IMR-90 (cell line): ENCODE measurements around the gene CARMIL1. TPM values are rescaled to one million over a fixed set of nuclear protein-coding genes. Genes with fewer than 3 reads are reported as not detected.

ENCODE experiments used
- ATAC-seq: fragments of 200-7000 bp; cut with Tn5 transposase; 2 replicates; pipeline ENCODE4 v1.9.1; 2020; ENCODE audit warnings: low read depth, mild to moderate bottlenecking, moderate library complexity
- BruUV-seq: library from RNA; stranded (reverse); fragments of 400-500 nt; replicated peaks from 2 replicates; lab custom pipeline; 2021; lab: Mats Ljungman, UMichigan
- CTCF ChIA-PET: fragments of 300-600 bp; formaldehyde crosslinking; extraction: SDS; loops from one replicate; lab custom pipeline; 2021; ENCODE audit warnings: antibody characterized with exemption; lab: Yijun Ruan, JAX
- POLR2A ChIA-PET: fragments of 300-600 bp; sonication (Branson Sonifier 250); formaldehyde crosslinking; loops from one replicate; lab custom pipeline; 2022; ENCODE audit warnings: antibody characterized with exemption; ENCODE audit not compliant: unreplicated experiment; lab: Charles Lee
- DNase-seq: peaks from one replicate; pipeline ENCODE4 v3.0.0; 2013
- H2AFZ ChIP-seq: replicated peaks from 2 replicates; pipeline ENCODE3; 2013; ENCODE audit warnings: low read length, mild to moderate bottlenecking; ENCODE audit not compliant: poor library complexity
- H2AK5ac ChIP-seq: 2 replicates; pipeline ENCODE4 v1.6.1; 2013; ENCODE audit warnings: low read depth, low read length, inconsistent platforms
- H2AK9ac ChIP-seq: replicated peaks from 2 replicates; pipeline ENCODE3; 2013; ENCODE audit warnings: mild to moderate bottlenecking, low read depth, low read length, moderate library complexity; ENCODE audit not compliant: poor library complexity
- H2BK120ac ChIP-seq: 2 replicates; pipeline ENCODE4 v1.6.1; 2013; ENCODE audit warnings: low read depth, low read length, inconsistent platforms
- H2BK15ac ChIP-seq: 3 replicates; pipeline ENCODE4 v1.6.1; 2013; ENCODE audit warnings: low read depth, low read length, inconsistent platforms
- H2BK20ac ChIP-seq: 2 replicates; pipeline ENCODE4 v1.6.1; 2013; ENCODE audit warnings: low read depth, mild to moderate bottlenecking, inconsistent platforms, low read length, moderate library complexity
- H2BK5ac ChIP-seq: 2 replicates; pipeline ENCODE4 v1.6.1; 2013; ENCODE audit warnings: mild to moderate bottlenecking, low read depth, low read length, inconsistent platforms; ENCODE audit not compliant: poor library complexity, severe bottlenecking
- H3K14ac ChIP-seq: replicated peaks from 2 replicates; pipeline ENCODE4 v1.6.1; 2013; ENCODE audit warnings: low read depth, low read length, inconsistent platforms
- H3K18ac ChIP-seq: 2 replicates; pipeline ENCODE4 v1.6.1; 2013; ENCODE audit warnings: low read depth, low read length, control low read depth
- H3K23ac ChIP-seq: 2 replicates; pipeline ENCODE4 v1.6.1; 2013; ENCODE audit warnings: low read depth, low read length, inconsistent platforms
- H3K27ac ChIP-seq: 2 replicates; pipeline ENCODE4 v1.5.1; 2013; ENCODE audit warnings: mild to moderate bottlenecking, control low read depth, low read length; ENCODE audit not compliant: insufficient read depth
- H3K27me3 ChIP-seq: 2 replicates; pipeline ENCODE4 v1.6.1; 2013; ENCODE audit warnings: low read length; ENCODE audit not compliant: control insufficient read depth, insufficient read depth
- H3K36me3 ChIP-seq: 2 replicates; pipeline ENCODE4 v1.6.1; 2013; ENCODE audit warnings: low read length, mixed read lengths; ENCODE audit not compliant: control insufficient read depth, insufficient read depth
- H3K4ac ChIP-seq: 2 replicates; pipeline ENCODE4 v1.6.1; 2013; ENCODE audit warnings: low read depth, low read length, inconsistent platforms
- H3K4me1 ChIP-seq: 2 replicates; pipeline ENCODE4 v1.6.1; 2013; ENCODE audit warnings: low read length, mixed read lengths; ENCODE audit not compliant: control insufficient read depth, insufficient read depth
- H3K4me2 ChIP-seq: 2 replicates; pipeline ENCODE4 v1.6.1; 2013; ENCODE audit warnings: low read depth, mild to moderate bottlenecking, control low read depth, low read length, moderate library complexity
- H3K4me3 ChIP-seq: 2 replicates; pipeline ENCODE4 v1.5.1; 2013; ENCODE audit warnings: low read depth, mild to moderate bottlenecking, control low read depth, low read length, moderate library complexity; ENCODE audit not compliant: insufficient read depth
- H3K56ac ChIP-seq: 2 replicates; pipeline ENCODE4 v1.6.1; 2013; ENCODE audit warnings: low read length, inconsistent platforms; ENCODE audit not compliant: insufficient read depth; ENCODE audit errors: extremely low read depth
- H3K79me1 ChIP-seq, 2 experiments: 2 replicates each; pipeline ENCODE4 v1.6.1; 2013; ENCODE audit warnings: low read length in 2 of 2, inconsistent platforms in 1 of 2, low read depth in 1 of 2
- H3K9ac ChIP-seq: 2 replicates; pipeline ENCODE4 v1.6.1; 2013; ENCODE audit warnings: low read depth, low read length, control low read depth
- H3K9me1 ChIP-seq: 2 replicates; pipeline ENCODE4 v1.6.1; 2013; ENCODE audit warnings: low read length, inconsistent platforms; ENCODE audit not compliant: insufficient read depth
- H3K9me3 ChIP-seq: 2 replicates; pipeline ENCODE4 v1.6.1; 2013; ENCODE audit warnings: low read length; ENCODE audit not compliant: control insufficient read depth, insufficient read depth
- H4K20me1 ChIP-seq: 2 replicates; pipeline ENCODE4 v1.6.1; 2013; ENCODE audit warnings: low read length, inconsistent platforms; ENCODE audit not compliant: insufficient read depth
- H4K5ac ChIP-seq: 2 replicates; pipeline ENCODE4 v1.6.1; 2013; ENCODE audit warnings: mild to moderate bottlenecking, low read depth, low read length, control low read depth
- H4K8ac ChIP-seq, 2 experiments: 2 replicates each; pipeline ENCODE4 v1.6.1; 2013; ENCODE audit warnings: low read depth in 2 of 2, low read length in 2 of 2, control low read depth in 1 of 2, inconsistent platforms in 1 of 2
- H4K91ac ChIP-seq: 2 replicates; pipeline ENCODE4 v1.6.1; 2013; ENCODE audit warnings: low read depth, low read length, inconsistent platforms; ENCODE audit not compliant: insufficient read depth
- BHLHE40 ChIP-seq: fragments of 150-350 bp; IDR thresholded peaks from 2 replicates; pipeline ENCODE4 v1.6.1; 2016; ENCODE audit warnings: mild to moderate bottlenecking, low read depth, low read length
- CEBPB ChIP-seq: IDR thresholded peaks from 2 replicates; pipeline ENCODE4 v1.6.1; 2012; ENCODE audit warnings: low read depth, low read length, improper control_type of control experiment
- CHD1 ChIP-seq: IDR thresholded peaks from 2 replicates; pipeline ENCODE4 v1.6.1; 2012; ENCODE audit warnings: low read depth, low read length, improper control_type of control experiment
- FOS ChIP-seq: fragments of 150-350 bp; IDR thresholded peaks from 2 replicates; pipeline ENCODE4 v1.6.1; 2016; ENCODE audit warnings: low read depth, low read length
- MAFK ChIP-seq: IDR thresholded peaks from 2 replicates; pipeline ENCODE4 v1.6.1; 2012; ENCODE audit warnings: low read depth, low read length, improper control_type of control experiment
- MAZ ChIP-seq: IDR thresholded peaks from 2 replicates; pipeline ENCODE4 v1.6.1; 2012; ENCODE audit warnings: low read depth, mild to moderate bottlenecking, low read length, improper control_type of control experiment, moderate library complexity, borderline replicate concordance
- MXI1 ChIP-seq: IDR thresholded peaks from 2 replicates; pipeline ENCODE4 v1.6.1; 2012; ENCODE audit warnings: low read depth, mild to moderate bottlenecking, low read length, moderate library complexity, borderline replicate concordance
- NFE2L2 ChIP-seq: fragments of 150-350 bp; IDR thresholded peaks from 2 replicates; pipeline ENCODE4 v1.6.1; 2016; ENCODE audit warnings: low read depth, mild to moderate bottlenecking, low read length
- POLR2A ChIP-seq: IDR thresholded peaks from 2 replicates; pipeline ENCODE4 v1.6.1; 2012; ENCODE audit warnings: mild to moderate bottlenecking, low read depth, low read length
- RAD21 ChIP-seq: IDR thresholded peaks from 2 replicates; pipeline ENCODE4 v1.6.1; 2012; ENCODE audit warnings: low read length, improper control_type of control experiment
- RCOR1 ChIP-seq: IDR thresholded peaks from 2 replicates; pipeline ENCODE4 v1.6.1; 2012; ENCODE audit warnings: mild to moderate bottlenecking, low read length, improper control_type of control experiment; ENCODE audit not compliant: insufficient replicate concordance
- RFX5 ChIP-seq: IDR thresholded peaks from 2 replicates; pipeline ENCODE4 v1.8.0; 2012; ENCODE audit warnings: low read depth, mild to moderate bottlenecking, low read length, moderate library complexity
- SMC3 ChIP-seq: fragments of 150-350 bp; IDR thresholded peaks from 2 replicates; pipeline ENCODE4 v1.6.1; 2016; ENCODE audit warnings: low read depth, mild to moderate bottlenecking, antibody characterized with exemption, low read length, moderate library complexity
- WGBS, 2 experiments: methylation state at CpG; one replicate each; pipeline versions ENCODE4 v1.1.5 to v1.1.7; 2013; ENCODE audit warnings: missing lambda C conversion rate in 2 of 2; ENCODE audit not compliant: insufficient read length in 1 of 2; ENCODE audit errors: extremely low coverage in 2 of 2; 5-methylcytosine and 5-hydroxymethylcytosine counted together
- dilution Hi-C: fragments of 300-500 bp; cut with HindIII; formaldehyde crosslinking; loops from one replicate; pipeline ENCODE4 v1.14.3; 2018; ENCODE audit warnings: low sequenced_read_pairs; ENCODE audit not compliant: unreplicated experiment
- in situ Hi-C: fragments of 300-500 bp; cut with MboI; formaldehyde crosslinking; loops from 3 replicates; pipeline ENCODE4 v1.14.3; 2019; ENCODE audit warnings: low sequenced_read_pairs, inconsistent platforms, mixed read lengths
- intact Hi-C: fragments of 100-400 bp; cut with micrococcal nuclease; formaldehyde crosslinking; loops from 2 replicates; pipeline ENCODE4 v1.10.0; 2022
- polyA plus RNA-seq, 3 experiments: library from polyadenylated mRNA; depleted of rRNA; stranded (reverse); fragments of >200 nt; gene quantifications; 2 replicates each; pipeline ENCODE4 v1.2.3, GENCODE V29; 2012; ENCODE audit warnings: low replicate concordance in 1 of 3
- total RNA-seq: library from RNA; depleted of rRNA; stranded (reverse); fragments of >200 nt; gene quantifications from 2 replicates; pipeline ENCODE4 v1.2.3, GENCODE V29; 2012
- TF ChIP-seq, protein P1 (sequence below): fragments of 150-350 bp; IDR thresholded peaks from 2 replicates; pipeline ENCODE4 v1.6.1; 2017; ENCODE audit warnings: mild to moderate bottlenecking, antibody characterized with exemption, low read length, low read depth
- TF ChIP-seq, protein P2 (sequence below): conservative IDR thresholded peaks from 2 replicates; pipeline ENCODE4 v1.5.1; 2012; ENCODE audit warnings: mild to moderate bottlenecking, low read depth, low read length, improper control_type of control experiment
- TF ChIP-seq, protein P3 (sequence below): fragments of 150-350 bp; IDR thresholded peaks from 2 replicates; pipeline ENCODE4 v1.6.1; 2016; ENCODE audit warnings: low read depth, mild to moderate bottlenecking, low read length, moderate library complexity, borderline replicate concordance

Gene CARMIL1
- total and polyA plus RNA-seq, 2 of the 4 experiments (the other 2 are of a cell fraction) = 1.3 to 2.9 TPM

DNA sequence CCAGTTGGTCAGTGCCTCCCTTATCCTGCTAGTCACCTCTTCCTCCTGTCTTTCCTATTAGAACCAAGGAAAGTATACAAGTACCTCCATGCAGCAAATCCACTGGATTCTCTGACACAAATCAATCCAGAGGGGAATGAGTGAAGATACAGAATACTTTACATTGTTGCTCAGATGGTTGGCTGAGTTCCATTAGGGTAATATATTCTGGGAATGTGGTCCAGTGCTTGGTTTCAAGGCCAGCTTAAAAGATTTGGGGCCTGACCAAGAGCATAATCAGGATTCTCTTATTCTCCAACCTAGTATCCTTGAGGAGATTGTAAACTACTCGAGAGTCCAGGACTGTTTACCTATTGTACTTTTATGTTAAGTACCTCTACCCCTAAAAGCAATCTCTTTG lies 23.0 kb downstream of the CARMIL1 start:
- Histone ChIP-seq H2BK120ac (peak overlapping the region; percentile 26; the same call in 1 of the 2 replicates), H2BK20ac (no peak overlapping the region), H4K8ac (no peak overlapping the region), H3K79me1 (0 out of 4 replicates have a peak, but pooled peaks cover 0 to 7% of the 10 kb centered on the region in 2 experiments), H3K4ac (peak overlapping the region; percentile 12; the same call in 1 of the 2 replicates), H2BK5ac (peak overlapping the region; percentile 25), H4K20me1 (no peaks in the 10 kb centered on the region), H3K18ac (peak overlapping the region; percentile 20; the same call in 1 of the 2 replicates), H2AK5ac (no peak overlapping the region), H3K9me3 (no peaks in the 10 kb centered on the region), H2AFZ (no peak overlapping the region), H3K27me3 (no peaks in the 10 kb centered on the region), H3K14ac (0 out of 2 replicates have a peak overlapping the region, but pooled peaks have one; percentile 14), H3K4me1 (peaks cover 2% of the 10 kb centered on the region; the same call in 1 of the 2 replicates), H3K9me1 (0 out of 2 replicates have a peak, but pooled peaks cover 6% of the 10 kb centered on the region), H3K23ac (no peak overlapping the region), H3K4me2 (peak overlapping the region; percentile 62; the same call in 1 of the 2 replicates), H3K27ac (peak overlapping the region; percentile 24; the same call in 1 of the 2 replicates), H2AK9ac (no peak overlapping the region), H4K91ac (no peak overlapping the region), H3K4me3 (no peak overlapping the region), H4K5ac (peak overlapping the region; percentile 4; the same call in 1 of the 2 replicates), H3K36me3 (no peaks in the 10 kb centered on the region), H3K9ac (no peak overlapping the region), H2BK15ac (no peak overlapping the region), H3K56ac (no peak overlapping the region; the same call in 1 of the 2 replicates)
- peak; percentile 11 for ATAC-seq
- dilution Hi-C loops = no loop called here
- no TSS peak for BruUV-seq
- no CpG with 5 or more reads among the region's 1 CpG for WGBS, 2 experiments
- intact Hi-C loops = loop anchor here (5.0 kb wide), 1 partner anchor 65 kb away; no protein-coding TSS in a partner anchor
- DNase-seq = no peak
- CTCF ChIA-PET = interaction anchor here (0.8 kb wide), 1 partner anchor 22 kb away, joined by 9 read pairs; no protein-coding TSS in a partner anchor
- in situ Hi-C loops = no loop called here
- TF ChIP-seq, protein P1, sequence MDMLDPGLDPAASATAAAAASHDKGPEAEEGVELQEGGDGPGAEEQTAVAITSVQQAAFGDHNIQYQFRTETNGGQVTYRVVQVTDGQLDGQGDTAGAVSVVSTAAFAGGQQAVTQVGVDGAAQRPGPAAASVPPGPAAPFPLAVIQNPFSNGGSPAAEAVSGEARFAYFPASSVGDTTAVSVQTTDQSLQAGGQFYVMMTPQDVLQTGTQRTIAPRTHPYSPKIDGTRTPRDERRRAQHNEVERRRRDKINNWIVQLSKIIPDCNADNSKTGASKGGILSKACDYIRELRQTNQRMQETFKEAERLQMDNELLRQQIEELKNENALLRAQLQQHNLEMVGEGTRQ = no peak
- TF ChIP-seq POLR2A (no peak), RAD21 (no peak), NFE2L2 (no peak), SMC3 (no peak), BHLHE40 (no peak), MAZ (no peak), MXI1 (no peak), MAFK (no peak), CHD1 (no peak), RFX5 (no peak), FOS (no peak), CEBPB (no peak), RCOR1 (no peak)
- TF ChIP-seq, protein P2, sequence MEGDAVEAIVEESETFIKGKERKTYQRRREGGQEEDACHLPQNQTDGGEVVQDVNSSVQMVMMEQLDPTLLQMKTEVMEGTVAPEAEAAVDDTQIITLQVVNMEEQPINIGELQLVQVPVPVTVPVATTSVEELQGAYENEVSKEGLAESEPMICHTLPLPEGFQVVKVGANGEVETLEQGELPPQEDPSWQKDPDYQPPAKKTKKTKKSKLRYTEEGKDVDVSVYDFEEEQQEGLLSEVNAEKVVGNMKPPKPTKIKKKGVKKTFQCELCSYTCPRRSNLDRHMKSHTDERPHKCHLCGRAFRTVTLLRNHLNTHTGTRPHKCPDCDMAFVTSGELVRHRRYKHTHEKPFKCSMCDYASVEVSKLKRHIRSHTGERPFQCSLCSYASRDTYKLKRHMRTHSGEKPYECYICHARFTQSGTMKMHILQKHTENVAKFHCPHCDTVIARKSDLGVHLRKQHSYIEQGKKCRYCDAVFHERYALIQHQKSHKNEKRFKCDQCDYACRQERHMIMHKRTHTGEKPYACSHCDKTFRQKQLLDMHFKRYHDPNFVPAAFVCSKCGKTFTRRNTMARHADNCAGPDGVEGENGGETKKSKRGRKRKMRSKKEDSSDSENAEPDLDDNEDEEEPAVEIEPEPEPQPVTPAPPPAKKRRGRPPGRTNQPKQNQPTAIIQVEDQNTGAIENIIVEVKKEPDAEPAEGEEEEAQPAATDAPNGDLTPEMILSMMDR = no peak
- TF ChIP-seq, protein P3, sequence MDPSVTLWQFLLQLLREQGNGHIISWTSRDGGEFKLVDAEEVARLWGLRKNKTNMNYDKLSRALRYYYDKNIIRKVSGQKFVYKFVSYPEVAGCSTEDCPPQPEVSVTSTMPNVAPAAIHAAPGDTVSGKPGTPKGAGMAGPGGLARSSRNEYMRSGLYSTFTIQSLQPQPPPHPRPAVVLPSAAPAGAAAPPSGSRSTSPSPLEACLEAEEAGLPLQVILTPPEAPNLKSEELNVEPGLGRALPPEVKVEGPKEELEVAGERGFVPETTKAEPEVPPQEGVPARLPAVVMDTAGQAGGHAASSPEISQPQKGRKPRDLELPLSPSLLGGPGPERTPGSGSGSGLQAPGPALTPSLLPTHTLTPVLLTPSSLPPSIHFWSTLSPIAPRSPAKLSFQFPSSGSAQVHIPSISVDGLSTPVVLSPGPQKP = no peak
- POLR2A ChIA-PET = no interaction called here
